ENCODE measurements around the gene FBXO34.
A peak's percentile ranks its signal among the peaks of the same experiment; 100 is the strongest.

Gene FBXO34

GRCh38 chr14:55270832-55271571, at the start of gene FBXO34:
TSS of gene FBXO34 (plus strand) at chr14:55271421. CDS start at chr14:55350391, 78,970 bp downstream.
- DNase-seq (ENCODE audit: low read depth), result peak; percentile 85

GRCh38 chr14:55221968-55222367, 49.3 kb upstream of the FBXO34 start:
- DNase-seq (ENCODE audit: low read depth), result no peak

GRCh38 chr14:55223364-55223763, 47.9 kb upstream of the FBXO34 start:
- DNase-seq (ENCODE audit: low read depth), result no peak

GRCh38 chr14:55228261-55228660, 43.0 kb upstream of the FBXO34 start:
- no peak for DNase-seq (ENCODE audit: low read depth)

- no peak for DNase-seq (ENCODE audit: low read depth)
These were observed 37.6 kb upstream of the FBXO34 start for GRCh38 chr14:55233591-55233990.

GRCh38 chr14:55238019-55238680, 33.1 kb upstream of the FBXO34 start:
- no peak for DNase-seq (ENCODE audit: low read depth)

GRCh38 chr14:55239320-55239719, 31.9 kb upstream of the FBXO34 start:
- no peak for DNase-seq (ENCODE audit: low read depth)

- DNase-seq (ENCODE audit: low read depth), result no peak
These were observed 30.6 kb upstream of the FBXO34 start for GRCh38 chr14:55240526-55241178.

- DNase-seq (ENCODE audit: low read depth), result no peak
These were observed 29.5 kb upstream of the FBXO34 start for GRCh38 chr14:55241673-55242072.

GRCh38 chr14:55243386-55243785, 27.8 kb upstream of the FBXO34 start:
- DNase-seq (ENCODE audit: low read depth), result no peak

- no peak for DNase-seq (ENCODE audit: low read depth)
These were observed 27.4 kb upstream of the FBXO34 start for GRCh38 chr14:55243813-55244212.

GRCh38 chr14:55245657-55246268, 25.5 kb upstream of the FBXO34 start:
- no peak for DNase-seq (ENCODE audit: low read depth)

- no peak for DNase-seq (ENCODE audit: low read depth)
These were observed 22.8 kb upstream of the FBXO34 start for GRCh38 chr14:55248411-55248810.

GRCh38 chr14:55249423-55249822, 21.8 kb upstream of the FBXO34 start:
- no peak for DNase-seq (ENCODE audit: low read depth)

- DNase-seq (ENCODE audit: low read depth), result no peak
These were observed 17.9 kb upstream of the FBXO34 start for GRCh38 chr14:55253276-55253675.

GRCh38 chr14:55254581-55254980, 16.6 kb upstream of the FBXO34 start:
- DNase-seq (ENCODE audit: low read depth), result no peak

GRCh38 chr14:55255979-55256378, 15.2 kb upstream of the FBXO34 start:
- DNase-seq (ENCODE audit: low read depth), result no peak

- no peak for DNase-seq (ENCODE audit: low read depth)
These were observed 14.6 kb upstream of the FBXO34 start for GRCh38 chr14:55256586-55256985.

GRCh38 chr14:55265197-55265596, 6.0 kb upstream of the FBXO34 start:
- no peak for DNase-seq (ENCODE audit: low read depth)

- DNase-seq (ENCODE audit: low read depth), result no peak
These were observed 3.4 kb upstream of the FBXO34 start for GRCh38 chr14:55267820-55268219.

- no peak for DNase-seq (ENCODE audit: low read depth)
These were observed 514 bp downstream of the FBXO34 start for GRCh38 chr14:55271572-55272298.

GRCh38 chr14:55272387-55272786, 1.2 kb downstream of the FBXO34 start:
- DNase-seq (ENCODE audit: low read depth), result no peak
